ENCODE results near the gene KRT76.
"Not testable (repeated sequence)": the region's sequence is repeated elsewhere in the genome, so short reads cannot be mapped to it uniquely, and the experiment has no call there.

Gene KRT76

DNA sequence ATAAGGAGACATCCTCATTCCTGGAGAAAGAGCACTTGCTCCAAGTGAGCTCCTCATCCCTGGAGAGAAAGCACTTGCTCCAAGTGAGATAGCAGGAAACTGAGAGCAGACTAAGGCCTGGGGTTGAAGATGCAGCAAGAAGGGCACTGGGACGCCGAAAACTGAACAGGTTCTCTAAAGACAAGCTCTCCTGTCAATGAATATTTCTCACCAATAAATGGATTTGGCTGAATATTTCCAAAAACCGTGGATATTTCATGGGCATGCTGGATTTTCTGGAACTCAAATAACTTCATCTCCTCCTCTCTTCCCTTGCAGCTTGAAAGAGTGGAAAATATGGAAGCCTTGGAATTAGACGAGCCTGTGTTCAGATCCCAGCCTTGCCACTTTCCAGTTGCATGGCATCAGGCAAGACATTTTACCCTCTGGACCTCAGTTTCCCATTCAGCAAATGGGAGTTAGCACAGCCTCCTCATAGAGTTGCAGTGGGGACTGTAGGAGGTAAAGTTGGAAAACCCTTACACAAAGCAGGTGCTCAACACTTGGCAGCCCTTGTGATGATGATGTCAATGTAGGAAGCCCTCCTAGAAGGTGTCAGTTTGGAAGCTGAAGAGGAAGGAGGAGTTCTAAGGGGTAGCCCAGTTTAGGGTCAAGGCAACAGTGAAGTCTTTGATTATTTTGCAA is 4.4 kb upstream of the KRT76 start:
- DNase-seq (ENCODE audit: low spot score): no peak

DNA sequence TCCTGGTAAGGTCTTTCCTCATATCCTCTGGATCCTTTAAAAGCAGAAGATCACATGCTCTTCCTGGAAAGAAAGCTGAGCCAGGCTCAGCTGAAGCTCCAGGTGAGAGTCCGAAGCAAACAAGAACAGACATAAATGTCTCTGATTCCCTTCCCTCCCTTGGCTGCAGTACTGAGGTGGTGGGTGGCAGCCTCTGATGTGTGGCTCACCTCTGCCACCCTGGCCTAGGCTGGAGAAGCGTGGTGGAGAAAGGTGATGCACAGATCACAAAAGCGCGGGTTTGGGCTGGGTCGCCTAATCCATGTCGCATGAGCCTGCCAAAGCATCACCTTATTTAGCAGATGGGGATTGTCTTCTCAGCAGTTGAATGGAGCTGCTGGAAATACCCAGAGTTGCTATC is 2.8 kb upstream of the KRT76 start:
- no peak for DNase-seq (ENCODE audit: low spot score)

DNA sequence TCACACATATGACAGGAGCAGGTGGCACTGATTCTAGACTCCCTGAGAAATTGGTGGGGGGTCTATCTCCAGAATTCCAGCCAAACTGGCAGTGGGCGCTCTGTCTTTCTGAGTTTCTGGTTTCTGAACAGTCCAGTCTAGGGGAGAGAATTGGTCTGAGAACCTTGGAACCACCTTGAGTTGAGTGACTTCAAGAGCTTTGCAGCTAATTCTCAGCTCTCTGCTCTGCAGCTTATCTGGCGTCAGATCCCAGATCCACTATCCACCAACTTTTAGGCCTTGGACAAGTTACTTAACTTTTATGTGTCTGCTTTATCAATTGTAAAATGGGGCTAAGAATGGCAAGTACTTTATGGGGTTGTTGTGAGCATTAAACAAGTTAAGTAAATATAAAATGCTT is 1.7 kb upstream of the KRT76 start:
- DNase-seq (ENCODE audit: low spot score): no peak

DNA sequence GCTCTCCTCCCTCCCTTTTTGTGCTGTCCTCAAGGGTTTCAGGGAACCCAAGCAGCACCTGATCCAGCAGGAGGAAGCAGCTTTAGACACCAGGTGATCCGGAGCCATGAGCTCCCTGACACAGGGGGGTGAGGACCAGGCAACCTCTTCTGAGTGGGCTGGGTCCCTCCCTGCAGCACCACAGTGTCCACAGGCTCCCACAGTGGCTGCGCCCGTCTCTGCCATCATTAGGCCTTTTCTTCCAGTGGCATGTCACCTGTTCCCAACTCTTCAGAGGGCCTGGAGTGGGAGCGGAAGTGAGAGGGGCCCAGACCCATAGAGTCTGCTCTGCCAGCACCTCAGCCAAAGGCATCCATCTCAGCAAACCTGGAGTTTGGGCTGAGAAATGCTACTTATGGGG is 421 bp upstream of the KRT76 start:
- DNase-seq (ENCODE audit: low spot score): no peak

DNA sequence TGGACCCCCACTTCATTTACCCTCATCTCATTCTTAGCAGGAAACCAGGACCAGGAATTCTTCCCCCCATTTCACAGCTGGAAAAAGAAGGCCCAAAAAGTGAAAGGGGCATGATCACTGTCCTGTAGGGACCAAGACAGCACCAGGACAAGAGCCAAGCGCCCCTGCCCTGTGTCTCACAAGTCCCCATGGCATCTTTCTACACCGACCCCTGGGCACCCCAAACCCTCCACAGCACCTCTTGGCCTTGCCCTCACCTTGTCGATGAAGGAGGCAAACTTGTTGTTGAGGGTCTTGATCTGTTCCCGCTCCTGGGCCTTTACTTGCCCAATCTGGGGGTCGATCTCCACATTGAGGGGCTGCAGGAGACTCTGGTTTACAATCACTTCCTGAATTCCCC is 710 bp downstream of the KRT76 start:
- DNase-seq (ENCODE audit: low spot score): no peak

DNA sequence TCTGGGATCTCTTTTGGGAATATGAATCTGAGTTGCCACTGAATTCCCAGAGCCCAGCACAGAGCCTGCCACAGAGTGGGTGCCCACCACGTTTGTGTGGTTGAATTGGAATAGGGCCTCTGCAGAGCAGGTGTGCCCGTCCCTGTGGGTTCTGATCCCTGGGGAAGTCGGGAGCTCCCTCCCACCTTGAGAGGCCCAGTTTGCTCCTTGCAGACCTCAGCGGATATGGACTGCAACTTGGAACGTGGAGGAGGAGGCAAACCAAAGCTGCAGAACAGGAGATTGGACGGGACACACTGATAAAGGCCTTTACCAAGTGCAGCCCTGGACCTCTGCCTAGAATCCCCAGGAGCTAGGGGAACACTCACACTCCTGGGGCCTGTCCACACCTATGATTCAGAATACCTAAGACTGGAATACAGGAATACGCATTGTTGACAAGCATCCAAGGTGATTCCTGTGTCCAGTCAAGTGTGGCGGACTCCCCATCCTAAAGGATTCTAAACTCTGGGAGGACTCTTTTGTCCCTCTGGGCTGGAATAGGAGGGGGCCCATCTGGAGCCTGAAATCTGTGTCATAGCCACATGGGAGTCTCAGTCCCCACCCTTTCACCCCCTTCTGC is 2.4 kb downstream of the KRT76 start:
- DNase-seq (ENCODE audit: low spot score): no peak

DNA sequence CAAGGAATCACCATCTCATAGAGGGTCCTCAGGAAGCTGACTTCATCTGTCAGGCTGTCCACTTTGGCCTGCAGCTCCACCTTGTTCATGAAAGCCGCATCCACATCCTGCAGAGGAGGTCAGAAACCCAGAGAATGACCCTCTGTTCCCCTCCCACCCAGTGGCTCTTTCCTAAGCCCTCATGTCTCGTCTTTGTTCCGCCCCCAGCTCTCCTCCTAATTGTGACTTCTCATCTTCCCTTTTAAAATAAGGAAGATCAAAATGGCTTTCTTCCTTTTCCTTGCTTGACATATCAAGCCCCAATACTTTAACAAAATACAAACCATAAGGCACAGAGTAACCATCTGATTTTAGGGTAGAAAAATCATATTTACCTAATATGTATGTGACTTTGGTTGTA is 4.4 kb downstream of the KRT76 start:
- DNase-seq (ENCODE audit: low spot score): no peak

DNA sequence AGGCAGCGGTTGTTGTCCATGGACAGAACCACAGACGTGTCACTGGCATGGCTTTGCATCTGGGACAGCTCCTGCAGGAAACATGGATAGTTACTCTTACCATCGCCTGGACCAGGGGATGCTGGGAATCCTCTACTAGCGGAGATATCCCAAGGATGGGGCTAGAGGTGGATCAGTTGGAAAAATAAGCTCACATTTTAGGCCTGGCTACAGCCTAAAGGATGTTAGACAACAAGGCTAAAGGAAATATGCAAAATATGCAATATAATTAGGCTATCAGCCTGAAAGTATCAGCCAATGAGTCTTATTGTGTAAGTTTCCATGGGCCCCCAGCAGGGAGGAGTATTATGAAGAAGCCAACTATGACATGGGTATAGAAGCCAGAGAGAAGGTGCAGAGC is 5.0 kb downstream of the KRT76 start:
- no peak for DNase-seq (ENCODE audit: low spot score)

DNA sequence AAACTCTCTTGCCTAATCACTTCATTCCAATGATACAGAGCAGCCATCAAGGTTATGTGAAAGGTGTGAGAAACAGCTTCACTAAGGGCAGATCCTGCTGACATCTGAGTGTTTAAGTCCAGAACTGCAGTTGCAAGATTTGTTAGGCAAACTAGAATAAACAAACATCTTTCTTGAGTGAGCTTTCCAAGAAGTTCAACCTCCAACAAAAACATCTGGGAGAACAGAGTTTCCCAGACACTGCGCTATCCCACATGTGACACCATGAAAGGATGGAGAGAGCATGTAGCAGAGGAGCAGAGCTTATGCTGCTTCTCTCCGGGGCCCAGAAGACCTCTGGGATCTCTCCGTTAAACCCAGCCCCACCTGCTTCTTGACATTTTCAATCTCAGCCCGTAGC is 5.6 kb downstream of the KRT76 start:
- DNase-seq (ENCODE audit: low spot score): no peak

DNA sequence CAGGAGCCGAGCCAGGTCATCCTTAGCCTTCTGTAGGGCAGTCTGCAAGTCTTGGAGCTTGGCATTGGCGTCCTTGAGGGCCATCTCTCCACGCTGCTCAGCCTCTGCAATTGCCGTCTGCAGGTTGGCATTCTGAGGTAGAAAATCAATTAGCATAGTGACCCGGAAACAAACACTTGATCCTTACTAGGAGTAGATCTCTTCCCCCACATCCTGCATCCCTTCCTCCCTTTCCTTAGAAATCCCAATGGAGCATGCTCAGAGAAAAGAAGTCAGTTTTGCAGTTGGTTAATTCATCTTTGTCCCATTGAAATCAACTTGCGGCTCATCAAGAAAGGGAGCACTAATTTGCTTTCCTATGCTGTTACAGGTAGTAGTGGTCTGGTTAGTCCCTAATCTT is 6.1 kb downstream of the KRT76 start:
- DNase-seq (ENCODE audit: low spot score): no peak

DNA sequence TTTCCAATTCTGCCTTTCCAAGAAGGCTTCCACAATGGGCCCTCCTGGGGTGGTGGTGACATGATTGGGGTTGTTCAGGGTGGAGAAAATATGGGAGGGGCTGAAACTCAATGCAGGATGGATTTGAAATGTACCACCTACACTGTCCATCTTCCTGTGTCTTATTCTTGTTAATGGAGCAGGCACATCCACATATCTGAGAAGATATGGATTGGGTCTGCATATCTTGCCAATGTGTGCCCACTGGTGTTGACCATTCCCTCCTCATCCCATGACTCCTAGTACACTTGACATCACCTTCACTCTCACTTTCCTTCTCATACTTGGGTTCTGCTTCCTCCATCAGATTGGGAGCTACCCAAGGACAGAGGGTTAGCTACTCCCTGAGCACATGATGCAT is 7.2 kb downstream of the KRT76 start:
- no peak for DNase-seq (ENCODE audit: low spot score)

DNA sequence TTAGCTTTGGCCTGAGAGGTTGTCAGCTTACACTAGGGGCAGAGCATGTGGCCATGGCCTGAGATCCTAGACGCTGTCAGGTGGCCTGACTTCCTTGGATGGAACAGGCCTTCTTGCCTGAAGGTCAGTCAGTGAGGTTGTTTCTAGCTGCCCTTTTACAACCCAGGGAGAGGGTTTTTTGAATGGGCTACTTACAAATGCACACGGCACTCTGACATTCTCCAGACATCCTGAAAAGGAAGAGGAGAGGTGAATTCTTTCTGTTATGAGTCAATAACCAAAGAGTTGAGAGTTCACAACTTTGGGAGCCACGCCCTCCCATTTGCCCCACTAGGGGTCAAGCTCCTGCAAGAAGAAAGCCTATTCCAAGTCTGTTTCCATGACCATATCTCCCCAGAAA is 7.8 kb downstream of the KRT76 start:
- no peak for DNase-seq (ENCODE audit: low spot score)

DNA sequence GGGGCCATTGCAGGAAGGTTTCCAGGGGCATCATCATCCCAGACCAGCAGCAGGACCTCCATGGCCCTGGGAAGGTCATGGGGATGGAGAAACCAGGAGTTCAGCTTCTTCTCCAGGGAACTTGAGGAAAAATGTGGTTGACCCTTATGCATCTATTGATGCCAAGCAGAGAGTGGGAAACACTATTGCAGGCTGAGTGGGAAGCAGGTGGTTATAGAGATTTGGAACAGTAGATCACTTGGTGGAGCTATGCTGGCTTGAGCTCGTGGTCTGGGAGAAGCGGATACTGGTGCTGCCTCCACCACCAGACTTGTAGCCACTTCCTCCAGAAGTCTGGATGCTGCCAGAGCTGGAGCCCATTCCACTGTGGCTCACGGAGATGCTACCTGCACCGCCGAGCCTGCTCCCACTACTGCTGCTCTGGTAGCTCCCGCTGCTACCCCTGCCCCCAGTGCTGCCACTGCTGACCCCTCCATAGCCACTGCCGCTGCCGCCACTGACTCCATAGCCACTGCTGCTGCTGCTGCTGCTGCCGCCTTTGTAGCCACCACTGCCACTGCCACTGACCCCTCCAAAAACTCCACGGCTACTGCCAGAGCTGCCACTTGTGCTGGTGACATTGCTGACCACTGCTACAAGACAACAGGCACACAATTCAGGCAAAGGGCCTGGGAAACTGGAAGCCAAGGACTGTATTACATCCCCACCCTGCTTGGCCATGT is 8.5 kb downstream of the KRT76 start:
- no peak for DNase-seq (ENCODE audit: low spot score)

DNA sequence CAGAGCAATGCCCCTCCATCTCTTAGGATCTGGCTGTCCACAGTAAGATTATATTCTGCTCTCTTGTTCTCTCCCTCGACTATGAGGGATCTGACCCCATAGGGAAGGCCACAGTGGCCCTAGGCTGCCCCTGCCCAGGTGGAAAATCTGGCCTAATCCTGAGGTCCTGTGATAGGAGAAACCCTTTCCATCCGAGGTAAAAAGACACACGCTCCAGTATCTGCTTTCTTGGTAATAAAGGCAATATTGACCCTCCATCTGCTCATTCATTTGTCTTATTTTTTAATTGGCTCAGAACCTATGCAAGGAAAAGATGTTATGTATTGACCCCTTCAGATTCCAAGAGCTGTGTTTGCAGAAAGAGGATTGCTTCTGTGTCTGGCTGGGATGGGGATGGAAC is 9.7 kb downstream of the KRT76 start:
- DNase-seq (ENCODE audit: low spot score): no peak

DNA sequence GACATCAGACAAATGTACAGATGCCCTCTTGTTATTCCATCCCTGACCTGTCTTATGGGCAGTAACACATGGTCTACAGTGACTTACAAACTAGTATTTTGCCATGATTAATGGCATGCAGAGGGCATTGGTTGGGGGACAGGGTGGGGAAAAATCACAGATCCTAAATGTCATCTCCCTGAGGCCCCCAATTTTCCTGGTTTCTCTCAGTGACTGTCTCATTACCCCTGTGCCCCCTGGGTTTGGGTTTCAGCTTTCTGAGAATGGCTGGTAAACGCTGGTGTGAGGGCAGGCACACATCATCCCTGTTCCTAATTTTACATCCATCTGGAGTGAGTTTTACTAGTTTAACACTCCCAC is 10.1 kb downstream of the KRT76 start:
- no peak for DNase-seq (ENCODE audit: low spot score)

DNA sequence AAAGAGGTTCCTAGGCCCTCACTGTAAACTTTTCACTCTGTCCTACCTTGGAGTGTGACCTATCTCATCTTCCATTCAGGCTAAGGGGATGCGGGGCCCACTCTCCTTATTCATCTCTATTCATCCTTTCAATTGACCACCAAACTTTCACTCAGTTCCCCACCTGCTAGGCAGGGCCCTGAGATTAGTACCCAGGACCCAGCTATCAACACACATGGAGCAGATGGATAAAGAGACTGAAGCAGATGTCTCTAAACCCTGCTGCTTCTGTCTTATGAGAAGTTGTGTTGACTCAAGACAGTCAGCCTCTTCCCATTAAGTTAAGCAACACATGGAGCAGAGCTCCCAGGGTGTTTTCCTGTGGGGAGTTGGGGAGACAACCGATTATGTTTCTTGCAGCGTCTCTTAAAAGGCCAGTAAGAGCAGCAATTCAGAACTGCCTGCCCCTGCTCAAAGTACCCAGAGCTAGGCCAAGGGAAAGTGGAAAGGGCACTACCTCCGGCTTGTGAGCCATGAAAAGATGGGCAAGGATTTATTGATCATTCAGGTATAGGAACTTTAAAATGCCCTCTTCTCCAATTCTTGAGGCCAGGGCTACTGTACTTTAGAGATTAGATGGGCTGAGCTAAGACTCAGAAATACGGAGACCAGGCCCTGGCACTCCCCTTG is 10.7 kb downstream of the KRT76 start:
- DNase-seq (ENCODE audit: low spot score): no peak

DNA sequence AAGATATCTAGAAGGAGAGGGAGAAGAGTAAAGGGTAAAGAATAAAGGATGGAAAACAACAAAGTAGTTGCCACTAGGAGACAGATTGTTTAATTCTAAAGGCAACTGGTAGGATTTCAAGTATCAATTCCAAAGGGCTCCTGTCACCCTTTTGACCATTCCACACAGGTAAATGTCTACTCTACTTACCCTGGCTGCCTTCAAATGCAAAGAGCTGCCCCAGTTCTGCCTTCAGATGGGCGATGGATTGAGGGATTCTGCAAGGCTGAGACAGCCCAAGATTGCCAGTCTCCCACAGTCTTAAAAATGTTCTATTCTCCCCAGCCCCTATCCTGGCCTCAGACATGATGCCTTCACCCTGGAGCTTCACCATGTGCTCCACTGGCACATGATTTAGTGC is 11.4 kb downstream of the KRT76 start:
- DNase-seq (ENCODE audit: low spot score): no peak

DNA sequence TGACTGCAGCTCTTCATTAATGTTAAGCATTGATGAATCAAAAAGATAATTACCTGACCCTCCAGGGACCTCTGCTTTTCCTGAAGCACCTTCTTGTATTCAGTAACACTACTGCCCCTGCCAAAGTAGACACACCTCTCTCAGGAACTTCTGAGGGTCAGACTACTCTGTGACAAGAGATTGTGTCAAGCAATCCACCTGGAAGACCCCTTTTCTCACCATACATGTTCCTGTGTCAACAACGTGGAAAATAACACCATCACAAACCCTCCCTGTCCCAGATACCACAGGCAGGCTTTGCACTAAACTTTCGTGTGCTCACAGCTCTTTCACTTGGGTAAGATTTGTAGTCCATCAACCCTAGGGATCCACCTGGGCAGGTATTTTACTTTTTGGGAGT is 13.2 kb downstream of the KRT76 start:
- no peak for DNase-seq (ENCODE audit: low spot score)

DNA sequence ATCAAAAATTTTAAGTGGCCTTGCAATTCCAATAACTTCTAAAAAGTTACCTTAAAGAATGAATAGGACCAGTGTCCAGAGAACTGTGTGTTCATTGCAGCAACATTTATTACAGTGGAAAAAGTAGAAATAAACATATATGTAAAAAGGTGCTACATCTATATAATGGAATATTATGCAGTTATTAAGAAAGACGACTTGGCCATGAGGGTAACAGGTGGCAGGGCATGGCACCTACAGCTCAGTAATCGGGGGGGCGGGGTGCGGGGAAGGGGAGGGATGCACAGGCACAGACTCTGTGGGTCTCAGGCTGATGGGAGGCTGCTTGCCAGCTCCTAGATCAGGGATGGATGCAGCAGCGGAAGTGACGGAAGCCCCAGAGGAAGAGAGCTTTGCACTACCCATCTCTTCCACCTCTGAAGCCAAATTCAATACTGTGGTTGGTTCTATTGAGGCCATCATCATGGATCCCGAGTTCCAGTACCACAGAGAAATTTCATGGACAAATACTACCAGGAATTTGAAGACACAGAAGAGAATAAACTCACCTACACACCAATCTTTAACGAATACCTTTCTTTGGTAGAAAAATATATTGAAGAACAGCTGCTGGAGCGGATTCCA is 14.0 kb downstream of the KRT76 start:
- no peak for DNase-seq (ENCODE audit: low spot score)

DNA sequence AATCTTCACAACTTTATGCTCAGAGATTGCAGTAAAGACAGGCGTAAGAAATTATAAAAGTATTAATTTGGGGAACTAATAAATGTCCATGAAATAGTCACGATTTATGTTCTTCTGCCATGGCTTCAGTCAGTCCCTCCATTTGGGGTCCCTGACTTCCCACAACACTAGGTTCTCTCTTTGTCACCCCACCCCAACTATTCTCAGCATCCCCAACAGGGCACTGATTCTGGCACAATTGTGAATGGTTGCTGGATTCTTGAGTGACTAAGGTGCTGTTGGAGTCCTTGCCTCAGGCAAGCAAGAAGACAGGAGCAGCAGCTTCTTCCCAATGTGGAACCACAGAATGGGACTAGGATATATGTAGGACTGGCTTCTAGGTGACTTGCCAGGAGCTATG is 15.3 kb downstream of the KRT76 start:
- DNase-seq (ENCODE audit: low spot score): no peak

DNA sequence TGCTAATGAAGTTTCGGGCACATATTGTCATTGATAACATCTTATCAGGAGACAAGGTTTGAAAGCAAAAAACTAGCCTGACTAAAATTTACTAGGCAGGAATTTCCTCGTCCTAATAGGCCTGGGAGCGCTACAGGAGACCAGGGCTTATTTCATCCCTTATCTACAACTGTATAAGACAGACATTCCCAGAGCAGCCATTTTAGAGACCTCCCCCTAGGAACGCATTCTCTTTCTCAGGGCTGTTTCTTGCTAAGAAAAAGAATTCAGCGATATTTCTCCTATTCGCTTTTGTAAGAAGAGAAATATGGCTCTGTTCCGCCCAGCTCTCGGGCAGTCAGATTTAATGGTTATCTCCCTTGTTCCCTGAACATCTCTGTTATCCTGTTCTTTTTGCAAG is 15.9 kb downstream of the KRT76 start:
- not testable (repeated sequence) for DNase-seq (ENCODE audit: low spot score)

DNA sequence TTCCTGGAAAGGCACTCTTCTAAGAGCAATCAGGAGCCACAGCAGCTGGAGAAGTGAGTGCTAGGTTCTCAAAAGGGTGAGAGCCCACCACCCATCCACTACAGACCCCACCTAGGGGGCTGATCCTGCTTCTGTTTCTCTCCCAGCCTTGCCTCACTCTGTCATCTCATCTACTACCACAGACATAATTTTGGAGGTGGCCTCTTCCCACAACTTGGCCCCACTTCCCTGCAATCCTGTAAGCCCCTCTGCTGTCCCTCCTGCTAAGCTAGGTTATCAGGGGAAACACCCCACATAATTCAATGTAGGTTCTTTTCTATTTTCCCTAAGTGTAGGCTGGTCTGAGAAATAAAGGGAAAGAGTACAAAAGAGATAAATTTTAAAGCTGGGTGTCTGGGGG is 16.5 kb downstream of the KRT76 start:
- DNase-seq (ENCODE audit: low spot score): no peak

DNA sequence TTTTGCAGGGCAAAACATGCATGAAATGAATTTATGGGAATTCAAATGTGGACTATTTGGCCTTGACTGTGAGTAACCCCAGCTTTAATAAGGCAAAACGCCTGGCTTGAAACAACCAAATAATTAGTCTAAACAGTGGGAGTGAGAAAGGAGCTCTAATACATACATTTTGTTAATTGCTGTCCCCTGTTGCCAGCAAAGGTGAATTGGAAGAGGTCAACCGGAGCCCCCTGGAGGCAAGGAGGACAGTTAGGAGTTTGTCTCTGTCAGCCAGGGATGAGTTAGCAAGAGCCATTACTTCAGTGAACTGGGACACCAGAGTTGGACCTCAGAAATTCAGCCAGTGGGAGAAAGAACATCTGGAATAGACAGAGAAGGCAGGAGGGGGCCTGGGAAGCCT is 17.4 kb downstream of the KRT76 start:
- DNase-seq (ENCODE audit: low spot score): no peak

Measured in RKO (cell line).